GDM1 (cell line): ENCODE measurements around the gene PRDM10.
"Not testable (repeated sequence)": the region's sequence is repeated elsewhere in the genome, so short reads cannot be mapped to it uniquely, and the experiment has no call there.

Source experiments
- DNase-seq: peaks from one replicate; lab custom pipeline; 2025; lab: John Stamatoyannopoulos, UW

The PRDM10 gene

DNA sequence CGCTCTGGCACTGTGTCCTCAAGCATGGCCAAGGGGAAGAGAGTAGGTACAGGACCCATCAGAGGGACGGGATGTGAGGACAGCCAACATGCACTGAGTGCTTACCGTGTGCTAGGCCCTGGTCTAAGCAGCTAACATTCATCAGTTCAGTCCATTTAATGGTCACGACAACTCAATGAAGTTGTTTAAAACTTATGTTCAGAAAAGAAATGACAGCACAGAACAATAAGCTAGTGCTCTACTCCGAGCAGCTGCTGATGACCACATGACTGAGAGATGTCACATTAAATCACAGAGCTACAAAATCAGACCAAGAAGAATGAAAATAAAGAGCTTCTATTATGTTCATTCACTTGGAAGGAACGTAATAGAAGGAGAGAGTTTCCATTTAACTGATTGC is 26.3 kb downstream of the PRDM10 start:
- no peak for DNase-seq

DNA sequence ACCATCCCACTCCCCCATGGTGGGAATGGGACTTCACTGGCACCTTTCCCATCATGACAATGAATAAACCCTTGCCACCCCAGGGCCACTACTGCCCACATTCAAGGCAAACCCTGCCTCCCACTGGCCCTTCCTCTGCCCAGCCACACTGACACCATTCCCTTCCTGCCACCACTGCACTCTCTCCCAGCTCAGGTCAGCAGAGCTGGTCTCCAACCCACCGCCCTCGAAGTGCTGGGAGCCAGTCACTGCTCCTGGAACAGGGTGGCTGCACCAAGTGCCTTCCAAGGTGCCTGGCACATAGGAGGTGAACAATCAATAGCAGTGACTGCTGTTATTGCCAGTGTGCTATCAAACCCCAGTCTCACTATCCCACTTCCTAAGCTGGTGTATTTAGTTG is 27.1 kb downstream of the PRDM10 start:
- no peak for DNase-seq

DNA sequence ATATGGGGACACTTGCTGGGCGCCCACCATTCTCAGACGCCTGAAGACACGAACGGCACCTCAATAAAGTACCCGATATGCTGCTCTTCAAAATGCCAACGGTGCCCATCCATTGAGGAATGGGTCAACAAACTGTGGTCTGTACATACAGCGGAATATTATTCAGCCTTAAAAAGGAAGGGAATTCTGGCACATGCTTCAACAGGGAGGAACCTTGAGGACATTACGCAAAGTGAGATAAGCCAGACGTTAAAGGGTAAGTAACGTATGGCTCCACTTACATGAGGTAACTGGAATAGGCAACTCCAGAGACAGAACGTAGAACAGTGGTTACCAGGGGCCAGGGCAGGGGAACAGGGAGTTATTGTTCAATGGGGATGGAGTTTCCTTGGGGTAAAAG is 28.0 kb downstream of the PRDM10 start:
- no peak for DNase-seq

DNA sequence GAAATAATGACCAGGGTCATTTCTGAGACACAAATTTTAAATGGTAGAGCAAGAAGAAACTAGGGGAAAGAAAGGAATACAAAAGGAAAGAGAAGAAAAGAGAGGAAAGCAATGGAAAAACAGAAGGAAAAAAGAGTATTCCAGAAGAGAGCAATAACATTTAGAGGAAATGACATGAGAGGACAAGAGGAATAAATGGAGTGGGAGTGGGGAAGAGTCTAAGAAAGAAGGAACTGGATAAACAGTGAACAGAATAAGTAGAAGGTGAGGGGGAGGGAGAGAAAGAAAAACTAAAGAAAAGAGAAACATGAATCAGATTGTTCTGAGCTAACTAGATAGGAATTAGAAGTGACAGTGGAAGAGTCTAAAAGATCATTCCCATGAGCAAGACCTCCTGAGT is 28.4 kb downstream of the PRDM10 start:
- no peak for DNase-seq

DNA sequence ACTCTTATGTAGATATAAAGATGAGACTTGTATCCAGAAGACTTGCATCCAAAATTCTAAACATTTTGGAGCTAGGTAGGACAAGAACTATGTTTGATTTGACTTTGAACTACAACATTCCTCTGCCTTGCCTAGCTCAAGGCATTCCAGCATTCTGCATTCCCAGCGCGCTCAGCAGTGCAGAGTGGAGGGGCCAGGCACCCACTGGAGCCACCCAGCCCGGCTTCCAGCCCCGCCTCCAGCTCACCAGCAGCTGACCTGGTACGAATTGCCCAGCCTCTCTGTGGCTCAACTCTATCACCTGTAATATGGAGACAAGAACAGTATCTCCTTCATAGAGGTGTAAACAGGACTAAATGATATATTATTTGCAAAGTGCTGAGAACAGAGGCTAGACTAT is 28.8 kb downstream of the PRDM10 start:
- DNase-seq = no peak

DNA sequence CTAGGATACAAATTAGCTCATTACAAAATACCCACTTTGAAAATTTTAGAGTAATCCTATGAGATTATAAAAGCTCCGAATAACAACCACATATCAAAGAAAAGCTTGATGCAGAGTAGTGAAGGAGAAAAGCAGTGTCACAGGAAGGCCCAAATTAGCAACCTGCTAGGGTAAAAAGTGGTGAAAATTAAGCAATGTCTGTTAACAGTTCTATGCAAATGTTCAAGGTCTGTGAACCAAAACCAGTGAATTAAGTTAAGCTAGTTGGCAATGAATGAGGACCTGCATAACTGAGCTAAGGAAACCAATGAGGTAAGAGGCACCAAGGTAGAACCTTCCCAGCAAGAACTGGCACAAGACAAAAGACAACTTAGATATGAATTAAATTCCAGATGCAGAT is 29.6 kb downstream of the PRDM10 start:
- DNase-seq = no peak

DNA sequence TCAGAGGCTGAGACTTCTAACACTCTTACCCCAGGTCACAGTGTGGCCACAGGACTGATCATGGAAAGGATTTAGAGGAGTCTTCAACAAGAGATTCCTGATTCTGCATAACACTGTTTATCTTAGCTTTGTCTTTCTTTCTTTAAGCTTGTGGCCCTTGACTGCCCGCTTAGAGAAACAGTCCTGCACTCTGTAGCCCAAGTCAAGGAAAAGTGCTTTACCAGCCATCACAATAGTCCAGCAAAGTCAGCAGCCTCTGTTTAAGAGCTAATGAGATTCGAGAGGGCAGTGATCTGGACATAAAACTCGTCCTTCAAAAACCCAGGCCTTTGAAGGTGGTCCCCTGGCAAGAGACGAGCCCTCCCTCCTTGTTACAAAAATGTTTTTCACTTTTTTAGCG is 30.0 kb downstream of the PRDM10 start:
- DNase-seq = no peak

DNA sequence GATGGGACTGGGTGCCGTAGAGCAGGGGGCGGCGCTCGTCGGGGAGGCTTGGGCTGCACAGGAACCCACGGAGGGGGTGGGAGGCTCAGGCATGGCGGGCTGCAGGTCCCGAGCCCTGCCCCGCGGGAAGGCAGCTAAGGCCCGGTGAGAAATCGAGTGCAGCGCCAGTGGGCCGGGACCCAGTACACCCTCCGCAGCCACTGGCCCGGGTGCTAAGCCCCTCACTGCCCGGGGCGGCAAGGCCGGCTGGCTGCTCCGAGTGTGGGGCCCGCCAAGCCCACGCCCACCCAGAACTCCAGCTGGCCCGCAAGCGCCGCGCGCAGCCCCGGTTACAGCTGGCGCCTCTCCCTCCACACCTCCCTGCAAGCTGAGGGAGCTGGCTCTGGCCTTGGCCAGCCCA is 30.8 kb downstream of the PRDM10 start:
- not testable (repeated sequence) for DNase-seq

DNA sequence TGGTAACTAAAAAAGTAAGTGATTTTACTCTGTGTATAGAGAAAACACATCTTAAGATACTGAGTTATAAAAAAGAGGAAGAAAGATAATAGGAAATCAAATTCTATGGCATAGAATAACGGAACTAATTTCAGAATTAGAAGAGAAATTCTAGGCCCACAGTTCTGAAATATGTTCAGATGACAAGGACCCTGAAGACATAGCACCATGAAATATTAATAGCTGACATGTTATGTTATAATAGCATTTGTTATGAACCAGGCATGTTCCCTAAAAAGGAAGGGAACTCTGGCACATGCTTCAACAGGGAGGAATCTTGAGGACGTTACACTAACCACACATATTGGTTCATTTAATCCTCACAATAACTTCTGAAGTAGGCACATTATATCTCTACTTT is 32.7 kb downstream of the PRDM10 start:
- DNase-seq = no peak

DNA sequence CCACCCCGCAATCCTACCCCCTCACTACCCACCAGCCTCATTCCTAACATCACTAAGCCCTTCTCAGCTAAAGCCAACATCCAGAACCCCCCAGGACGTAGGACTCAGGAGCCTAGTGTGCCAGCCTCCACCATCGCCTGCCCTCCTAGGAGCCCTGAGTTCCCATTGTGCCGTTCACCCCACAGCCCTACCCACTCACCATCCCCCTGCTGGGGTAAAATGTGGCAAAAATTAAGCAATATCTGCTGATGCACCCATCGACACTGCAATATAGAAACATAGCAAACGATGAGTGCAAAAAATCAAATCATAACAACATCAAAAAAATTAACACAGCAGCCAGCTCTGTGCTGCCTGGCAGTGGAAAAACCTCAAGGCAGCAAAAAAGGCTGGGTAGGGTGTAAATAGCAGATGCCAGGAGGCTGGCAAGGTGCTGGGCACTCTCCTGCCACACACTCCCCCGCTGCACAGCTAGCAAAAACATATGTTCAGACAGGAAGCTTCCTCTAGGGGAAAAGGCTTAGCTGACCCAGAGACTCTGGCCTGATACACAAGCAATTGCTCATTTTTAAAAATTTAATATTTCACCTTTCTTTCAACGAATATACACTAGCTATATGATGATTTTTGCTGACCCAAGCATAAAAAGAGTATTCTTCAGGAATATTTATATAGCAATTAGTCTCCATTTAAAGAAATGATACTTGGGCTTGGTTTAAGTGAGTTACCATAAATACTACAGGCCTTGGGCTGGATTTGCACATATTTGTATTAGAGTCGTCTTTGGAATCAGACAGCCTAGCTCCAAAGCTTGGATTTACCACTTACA is 33.8 kb downstream of the PRDM10 start:
- no peak for DNase-seq

DNA sequence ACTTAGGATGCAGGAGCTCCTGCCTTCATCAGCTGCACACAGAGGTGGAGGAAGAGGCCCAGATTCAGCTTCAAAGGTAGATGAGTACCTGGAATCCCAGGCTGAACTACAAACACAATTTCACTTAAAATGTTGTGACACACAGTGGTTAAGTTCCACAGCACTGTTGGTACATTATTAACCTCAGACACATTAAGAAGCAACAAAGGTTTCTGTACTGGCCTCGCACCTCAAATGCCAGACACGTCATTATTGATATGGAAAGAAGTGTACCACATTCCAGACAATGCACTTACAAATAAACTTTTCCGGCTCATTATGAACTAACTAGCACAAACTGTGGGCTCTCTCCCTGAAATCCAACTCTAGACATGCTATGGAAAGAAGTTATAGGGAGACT is 34.6 kb downstream of the PRDM10 start:
- no peak for DNase-seq

DNA sequence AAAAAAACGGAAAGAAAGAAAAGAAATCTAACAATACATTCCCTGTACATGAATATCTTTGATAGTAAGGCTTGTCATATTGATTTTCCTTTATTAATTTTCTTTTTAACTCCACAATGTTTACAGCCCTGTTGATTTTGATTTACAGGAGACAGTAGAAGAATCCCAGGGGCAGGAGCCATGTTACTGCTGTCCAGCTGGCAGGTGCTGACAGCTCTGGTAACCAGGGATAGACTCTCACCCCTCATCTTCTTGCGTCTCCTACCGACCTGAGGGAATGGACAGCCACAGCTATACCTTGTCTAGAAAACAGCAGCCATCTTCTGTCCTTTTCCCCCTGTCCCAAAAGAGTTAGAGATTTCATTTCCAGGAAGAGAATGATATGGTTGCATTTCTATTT is 37.4 kb downstream of the PRDM10 start:
- no peak for DNase-seq

DNA sequence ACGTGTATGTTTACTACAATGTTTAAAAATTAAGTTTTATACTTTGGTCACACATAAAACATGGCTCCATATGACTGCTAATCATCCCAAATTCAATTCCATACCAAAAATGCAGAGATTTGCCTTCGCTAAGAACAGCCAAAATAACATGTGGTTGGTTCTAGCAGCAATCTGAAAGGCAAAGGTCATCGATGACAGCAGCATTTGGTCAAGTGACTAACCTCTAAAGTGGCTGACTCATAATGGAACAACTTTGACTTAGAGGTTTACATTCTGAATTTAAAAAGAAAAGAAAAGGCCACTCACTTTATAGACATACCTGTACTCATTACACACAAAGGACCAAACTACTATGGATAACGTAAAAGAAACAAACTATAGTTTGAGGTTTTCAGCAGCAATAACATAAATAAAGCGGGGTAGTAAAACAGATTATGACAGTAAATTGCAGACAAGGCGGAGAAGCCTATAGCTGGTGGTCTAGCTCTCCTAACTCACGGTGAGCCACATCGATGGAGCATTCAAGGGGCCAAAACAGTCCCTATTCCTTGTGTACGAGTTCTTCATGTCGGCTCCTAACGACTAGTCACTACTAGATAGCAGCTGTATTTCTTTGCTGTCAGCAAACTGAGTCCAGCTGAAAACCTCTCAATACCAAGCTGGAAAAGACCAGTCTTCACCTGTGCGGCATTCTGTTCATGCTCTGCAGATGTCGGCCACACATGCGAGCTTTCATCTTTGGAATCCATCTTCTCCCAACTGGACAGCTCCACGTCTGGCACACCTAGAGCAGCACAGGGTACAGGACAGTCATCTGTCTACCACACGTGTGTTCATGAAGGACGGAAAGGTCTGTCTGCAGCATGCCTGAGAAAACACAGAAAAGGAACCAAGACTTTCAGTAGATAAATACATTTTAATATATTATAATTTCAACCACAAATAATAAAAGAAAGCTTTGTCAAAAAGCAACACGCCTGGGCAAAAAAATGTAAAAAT is 42.1 kb downstream of the PRDM10 start:
- DNase-seq = no peak

DNA sequence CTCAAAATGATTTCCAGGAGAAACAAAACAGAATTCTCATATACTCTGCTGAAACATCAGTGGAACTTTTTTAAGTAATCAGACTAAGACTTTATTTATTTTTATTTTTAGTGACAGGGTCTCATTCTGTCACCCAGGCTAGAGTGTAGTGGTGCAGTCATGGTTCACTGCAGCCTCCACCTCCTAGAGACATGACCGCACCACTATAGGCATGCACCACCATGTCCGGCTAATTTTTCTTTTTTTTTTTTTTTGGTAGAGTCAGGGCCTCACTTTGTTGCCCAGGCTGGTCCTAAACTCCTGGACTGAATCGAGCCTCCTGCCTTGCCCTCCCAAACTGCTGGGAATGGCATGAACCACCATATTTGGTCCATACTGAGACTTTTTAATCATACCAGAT is 42.9 kb downstream of the PRDM10 start:
- no peak for DNase-seq

DNA sequence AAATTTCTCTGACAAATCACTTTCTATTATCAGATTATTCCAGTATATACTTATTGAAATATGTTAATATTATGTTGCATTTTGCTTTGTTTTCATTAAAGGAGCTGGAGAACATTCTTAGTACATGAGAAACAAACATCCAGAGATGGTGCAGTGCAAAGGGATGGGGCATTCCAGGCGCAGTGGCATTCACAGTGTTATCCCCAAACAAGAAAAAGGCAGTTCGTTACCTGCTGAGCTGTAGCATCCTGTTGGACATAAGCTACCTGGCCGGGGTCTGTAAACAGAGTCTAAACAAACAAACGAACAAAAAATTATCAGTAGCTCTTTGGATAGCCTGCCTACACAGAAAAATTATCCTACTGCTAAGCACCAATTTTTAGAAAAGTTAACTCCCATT is 47.4 kb downstream of the PRDM10 start:
- no peak for DNase-seq

DNA sequence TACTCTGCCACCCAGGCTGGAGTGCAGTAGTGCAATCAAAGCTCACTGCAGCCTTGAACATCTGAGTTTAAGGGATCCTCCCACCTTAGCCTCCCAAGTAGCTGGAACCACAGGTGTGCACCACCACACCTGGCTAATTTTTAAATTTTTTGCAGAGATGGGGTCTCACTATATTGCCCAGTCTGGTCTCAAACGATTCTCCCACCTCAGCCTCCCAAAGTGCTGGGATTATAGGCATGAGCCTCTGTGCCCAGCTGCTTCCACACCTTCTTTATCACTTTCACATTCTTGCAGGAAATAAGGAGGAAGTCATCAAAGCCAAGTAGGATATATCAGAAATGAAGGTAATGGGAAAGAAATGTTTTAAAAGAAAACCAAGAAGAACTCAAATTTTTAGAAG is 47.9 kb downstream of the PRDM10 start:
- DNase-seq = not testable (repeated sequence)

DNA sequence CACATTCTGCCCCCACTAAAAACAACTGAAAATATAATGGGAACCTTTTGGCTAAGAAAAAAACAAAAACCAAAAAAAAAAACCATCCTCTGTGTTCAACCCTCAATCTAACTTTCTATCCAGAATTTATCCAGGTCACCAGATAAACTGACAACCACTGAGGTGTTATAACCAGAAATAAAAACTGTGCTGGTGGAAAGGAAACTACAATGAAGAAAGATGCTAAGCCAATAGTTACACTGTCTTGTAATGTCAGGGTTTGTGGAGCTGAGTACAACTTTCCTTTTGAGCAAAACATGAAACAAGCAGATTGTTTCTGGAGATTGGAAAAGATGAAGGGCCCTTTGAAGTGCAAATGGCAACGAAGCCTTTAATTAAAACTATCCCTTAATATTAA is 50.8 kb downstream of the PRDM10 start:
- no peak for DNase-seq

DNA sequence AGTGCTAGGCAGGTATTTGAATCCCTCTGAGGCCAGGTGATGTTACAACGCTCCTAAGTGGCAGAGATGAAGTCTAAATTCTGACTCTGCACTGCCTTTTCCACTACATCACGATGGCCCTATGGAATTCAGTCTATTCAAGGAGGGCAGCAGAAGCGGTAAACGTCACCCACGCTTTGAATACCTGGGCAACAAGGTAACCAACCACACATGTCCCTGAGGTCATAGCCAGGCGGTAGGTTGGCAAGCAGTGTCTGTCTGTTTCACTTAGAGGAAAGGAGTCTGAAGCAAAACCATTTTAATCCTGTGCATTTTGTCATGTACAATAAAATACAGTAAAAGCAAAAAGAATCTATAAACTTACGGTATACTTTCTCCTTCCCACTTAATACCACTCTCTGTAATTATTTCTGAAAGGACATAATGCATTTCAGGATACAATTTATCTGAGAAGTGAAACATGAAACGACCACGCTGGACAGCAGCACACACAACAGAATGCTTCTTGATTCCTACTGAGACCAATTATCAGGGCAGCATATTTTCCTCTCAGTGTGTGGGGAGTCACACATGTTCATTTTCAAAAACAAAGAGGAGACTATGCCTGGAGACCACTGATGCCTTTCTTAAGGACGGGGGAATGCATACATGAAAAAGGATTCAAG is 51.3 kb downstream of the PRDM10 start:
- no peak for DNase-seq

DNA sequence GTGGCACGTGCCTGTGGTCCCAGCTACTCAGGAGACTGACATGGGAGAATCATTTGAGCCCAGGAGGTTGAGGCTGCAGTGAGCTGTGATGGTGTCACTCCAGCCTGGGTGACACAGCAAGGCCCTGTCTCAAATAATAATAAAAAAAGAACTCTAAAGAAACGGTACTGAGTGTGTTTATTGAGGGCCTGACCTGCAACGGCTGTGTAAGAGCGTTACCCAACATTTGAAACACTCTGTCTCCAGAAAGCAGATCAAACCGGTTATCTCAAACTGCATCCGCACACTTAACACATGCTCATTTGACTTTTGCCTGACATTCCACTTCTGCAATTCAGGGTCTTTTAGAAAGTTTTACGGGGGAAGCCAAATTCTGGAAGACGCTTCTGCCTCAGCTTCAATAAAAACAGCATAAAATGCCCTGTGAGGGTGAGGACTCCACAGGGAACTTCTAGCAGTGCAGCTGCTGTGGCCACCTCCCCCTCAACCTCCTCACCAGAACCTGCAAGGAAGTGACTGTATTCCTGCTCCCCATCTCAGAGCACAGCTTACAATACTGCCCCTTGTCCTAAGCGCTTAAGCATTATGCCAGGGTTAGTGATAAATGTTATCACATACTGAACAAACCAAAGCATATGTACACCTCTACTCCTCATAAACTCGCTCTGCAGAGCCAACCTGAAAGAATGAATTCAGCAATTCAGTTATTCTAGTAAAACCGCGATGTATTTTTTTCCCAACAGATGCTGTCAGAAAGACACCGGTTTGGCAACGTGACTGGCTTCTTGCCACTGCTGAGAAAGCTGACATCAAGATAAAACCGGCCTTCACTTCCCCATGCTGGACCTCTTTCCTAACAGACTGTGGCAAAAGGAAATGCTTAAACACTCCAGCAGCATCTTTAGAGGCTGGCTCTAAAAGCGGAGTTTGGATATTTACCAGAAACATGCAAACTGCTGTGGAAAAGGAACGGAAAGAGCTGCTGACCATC is 52.2 kb downstream of the PRDM10 start:
- peak; percentile 84 for DNase-seq

DNA sequence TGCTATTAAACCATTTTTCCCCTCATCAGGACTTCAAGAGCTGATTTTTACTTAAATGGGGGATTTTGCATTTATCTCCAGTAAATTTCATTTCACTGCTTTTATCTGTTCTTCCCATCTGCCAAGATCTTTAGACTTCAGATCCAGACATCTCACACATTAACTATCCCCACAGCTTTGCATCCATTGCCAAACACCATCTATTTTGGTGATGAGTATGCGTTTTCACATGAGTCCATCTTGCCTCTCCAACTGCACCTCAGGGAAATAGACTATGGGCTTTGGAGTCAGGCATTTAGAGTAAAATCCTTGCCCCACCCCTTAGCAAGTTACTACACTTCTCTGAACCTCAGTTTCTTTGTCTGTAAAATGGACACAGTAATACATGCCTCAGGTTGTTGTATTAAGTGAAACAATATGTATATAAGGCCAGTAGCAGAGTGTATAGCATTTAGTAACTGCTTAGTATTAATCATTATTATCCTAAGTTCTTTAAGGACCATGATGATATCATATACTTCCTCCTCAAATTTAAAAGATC is 53.6 kb downstream of the PRDM10 start:
- no peak for DNase-seq

DNA sequence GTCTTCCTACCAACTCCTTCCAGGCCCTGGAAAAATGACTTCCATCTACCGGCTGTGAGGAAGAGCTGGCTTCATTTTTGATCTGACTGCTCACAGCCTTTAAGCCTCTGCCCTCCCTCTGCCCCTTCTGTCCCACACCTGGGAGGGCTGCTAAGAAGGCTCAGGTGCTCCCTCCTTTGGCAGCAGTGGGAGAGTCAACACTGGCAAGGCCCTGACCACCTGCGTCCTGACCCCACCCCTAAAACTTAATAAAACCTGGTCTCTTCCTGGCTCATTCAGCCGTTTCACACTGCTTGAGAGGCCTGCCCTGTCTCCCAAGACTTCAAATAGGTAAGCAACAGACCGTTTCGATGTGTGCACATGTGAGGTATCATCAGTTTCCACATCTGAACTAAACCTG is 55.2 kb downstream of the PRDM10 start:
- DNase-seq = no peak
